GM21619 (cell line): Measurements from ENCODE around the gene CXCL9.
A peak's percentile ranks its signal among the peaks of the same experiment; 100 is the strongest.
"Not testable (repeated sequence)": the region's sequence is repeated elsewhere in the genome, so short reads cannot be mapped to it uniquely, and the experiment has no call there.

Source experiments
- ATAC-seq: cut with Tn5 transposase; IDR thresholded peaks from one replicate; pipeline ENCODE4 v1.9.1; 2021; ENCODE audit not compliant: unreplicated experiment

The CXCL9 gene

DNA sequence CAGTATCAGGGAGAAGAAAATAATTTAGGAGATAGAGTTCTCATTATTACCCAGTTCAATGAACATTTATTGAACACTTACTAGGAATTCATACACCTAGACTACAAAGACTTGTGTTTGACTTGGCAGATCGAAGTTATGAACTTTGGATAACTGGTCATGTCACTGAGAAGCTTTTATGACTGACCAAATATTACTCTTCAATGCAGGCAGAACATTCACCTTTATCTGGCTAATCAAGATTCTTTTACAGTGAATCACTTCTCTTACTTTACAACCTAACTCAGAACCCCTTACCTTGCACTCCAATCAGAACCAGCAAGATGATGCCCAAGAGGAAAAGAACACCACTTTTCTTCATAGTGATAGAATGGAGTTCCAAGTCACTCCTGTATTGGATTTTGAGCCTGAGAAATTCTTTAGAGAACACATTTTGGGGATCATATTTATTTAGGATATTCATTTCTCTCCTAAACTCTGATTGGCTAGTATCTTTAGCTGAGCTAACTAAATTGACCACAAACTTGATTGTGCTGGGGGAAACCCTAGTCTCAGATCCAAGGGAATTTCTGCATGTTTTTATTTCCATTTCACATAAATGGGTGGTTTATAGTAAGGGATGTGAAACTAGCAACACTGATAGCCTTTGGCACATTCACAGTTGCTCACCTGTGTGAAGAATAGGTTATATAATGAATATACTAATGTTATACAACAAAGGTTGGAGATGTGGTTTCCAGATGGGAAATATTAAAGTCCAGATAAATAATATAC lies at the start of gene CXCL9:
Gene CXCL9 (minus strand): TSS at position 421 of the 774 bp plus-strand sequence. CDS start 60 bp downstream, at position 361.
- ATAC-seq, result no peak

GRCh38 chr4:76055421-76055820 lies 48.1 kb upstream of the CXCL9 start:
- no peak for ATAC-seq

DNA sequence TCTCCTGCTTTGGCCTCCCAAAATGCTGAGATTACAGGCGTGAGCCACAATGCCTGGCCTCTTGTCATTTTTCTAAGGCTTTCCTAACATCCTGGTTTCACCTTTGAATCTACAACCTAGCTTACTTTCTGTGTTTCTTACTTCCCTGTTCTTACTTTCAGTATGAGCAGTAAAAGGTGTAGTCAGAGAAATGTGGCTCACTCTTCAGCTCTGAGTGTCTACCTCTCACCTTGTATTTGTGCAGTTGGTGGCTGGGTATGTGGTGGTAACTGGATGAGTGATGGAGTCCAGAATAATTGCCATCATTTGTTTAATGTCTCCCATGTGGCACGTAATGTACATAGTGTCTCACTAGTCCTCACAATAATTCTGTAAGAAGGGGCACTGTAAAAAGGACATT lies 47.7 kb upstream of the CXCL9 start:
- ATAC-seq, result peak; percentile 93

DNA sequence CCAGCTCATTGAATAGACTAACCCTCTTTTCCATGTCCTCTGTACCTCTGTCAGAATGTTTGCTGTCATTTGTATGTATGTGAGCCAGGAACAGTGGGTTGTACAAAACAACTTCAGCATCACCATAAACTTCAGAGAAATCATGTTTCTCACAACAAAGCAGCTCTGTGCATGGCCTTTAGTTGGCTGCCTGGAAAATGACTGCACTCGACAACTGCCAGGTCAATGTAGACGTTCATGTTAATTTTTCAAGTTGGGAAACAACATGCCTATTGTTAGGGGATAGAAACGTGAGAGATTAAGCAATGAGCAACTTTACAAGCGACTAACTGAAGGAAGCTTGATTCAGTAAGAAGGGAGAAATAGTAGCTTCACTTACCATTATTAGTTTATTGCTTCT lies 46.4 kb upstream of the CXCL9 start:
- ATAC-seq, result no peak

- ATAC-seq, result not testable (repeated sequence)
Observed at GRCh38 chr4:76050560-76051050, 43.3 kb upstream of the CXCL9 start.

GRCh38 chr4:76049860-76050416 lies 42.6 kb upstream of the CXCL9 start:
- ATAC-seq, result not testable (repeated sequence)

DNA sequence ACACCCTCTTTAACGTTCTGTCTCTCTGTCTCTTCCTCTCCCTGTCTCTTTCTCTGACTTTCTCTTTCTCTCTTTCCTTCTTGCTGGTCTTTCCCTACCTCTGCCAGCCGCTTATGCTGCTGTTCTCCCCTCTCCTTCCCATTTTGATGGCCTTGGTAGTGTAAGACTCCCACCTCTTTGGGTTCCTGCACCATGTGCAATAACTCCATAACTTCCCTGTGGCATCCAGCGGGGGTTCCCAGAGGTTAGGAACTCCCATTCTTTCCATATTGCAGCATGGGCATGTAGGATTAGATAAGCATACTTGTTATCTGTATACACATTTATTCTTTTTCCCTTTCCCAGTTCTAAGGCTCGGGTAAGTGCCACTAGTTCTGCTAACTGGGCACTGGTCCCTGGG lies 37.4 kb upstream of the CXCL9 start:
- ATAC-seq, result not testable (repeated sequence)

GRCh38 chr4:76043306-76043705 lies 36.0 kb upstream of the CXCL9 start:
- ATAC-seq, result not testable (repeated sequence)

DNA sequence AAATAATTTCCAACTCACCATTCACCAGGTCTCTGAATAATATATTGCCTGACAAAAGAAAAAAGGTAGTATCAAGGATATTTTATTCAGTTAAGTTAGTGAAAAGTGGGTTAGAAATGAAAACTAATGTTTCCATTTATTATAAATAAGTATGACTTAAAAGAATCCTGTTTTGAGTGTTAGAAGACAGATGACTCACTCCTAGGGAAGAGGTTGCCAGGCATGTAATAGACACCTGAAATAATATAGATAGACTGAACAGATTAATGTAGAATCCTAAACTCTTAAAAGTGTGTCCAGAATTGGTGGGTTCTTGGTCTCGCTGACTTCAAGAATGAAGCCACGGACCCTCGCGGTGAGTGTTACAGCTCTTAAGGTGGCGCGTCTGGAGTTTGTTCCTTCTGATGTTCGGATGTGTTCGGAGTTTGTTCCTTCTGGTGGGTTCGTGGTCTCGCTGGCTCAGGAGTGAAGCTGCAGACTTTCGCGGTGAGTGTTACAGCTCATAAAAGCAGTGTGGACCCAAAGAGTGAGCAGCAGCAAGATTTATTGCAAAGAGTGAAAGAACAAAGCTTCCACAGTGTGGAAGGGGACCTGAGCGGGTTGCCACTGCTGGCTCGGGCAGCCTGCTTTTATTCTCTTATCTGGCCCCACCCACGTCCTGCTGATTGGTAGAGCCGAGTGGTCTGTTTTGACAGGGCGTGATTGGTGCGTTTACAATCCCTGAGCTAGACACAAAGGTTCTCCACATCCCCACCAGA lies 35.1 kb upstream of the CXCL9 start:
- ATAC-seq, result not testable (repeated sequence)

- ATAC-seq, result no peak
Observed at GRCh38 chr4:76036855-76037254, 29.5 kb upstream of the CXCL9 start.

DNA sequence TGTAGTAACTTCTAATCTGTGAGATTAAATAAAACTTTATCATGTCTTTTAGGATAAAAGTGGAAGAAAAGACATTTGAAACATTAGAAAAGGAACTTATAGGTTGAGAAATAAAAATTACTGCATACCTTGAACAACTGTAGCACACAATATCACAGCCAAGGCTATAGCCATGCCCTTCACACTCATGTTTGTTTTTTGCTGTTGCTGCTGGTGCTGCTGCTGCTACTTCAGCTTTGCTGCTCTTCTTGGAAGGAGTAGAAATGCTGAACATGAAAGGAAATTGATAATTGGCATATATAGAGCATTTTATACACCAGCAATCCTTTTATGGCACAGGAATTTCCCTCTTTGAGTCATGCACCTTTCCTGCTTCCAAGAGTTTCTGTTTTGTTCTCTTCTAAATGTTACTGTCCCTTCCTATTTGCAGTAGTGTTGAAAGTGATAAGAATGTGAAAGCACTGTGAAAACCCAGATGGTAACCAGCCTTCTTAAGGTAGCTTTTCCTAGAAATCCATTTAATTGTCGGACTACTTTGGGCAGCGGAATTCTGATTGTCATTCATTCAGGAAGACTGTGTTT lies 28.6 kb upstream of the CXCL9 start, which contains the start of gene CXCL11:
Gene CXCL11 (minus strand): TSS at position 272 of the 582 bp plus-strand sequence. CDS start 83 bp downstream, at position 189.
- ATAC-seq, result no peak

DNA sequence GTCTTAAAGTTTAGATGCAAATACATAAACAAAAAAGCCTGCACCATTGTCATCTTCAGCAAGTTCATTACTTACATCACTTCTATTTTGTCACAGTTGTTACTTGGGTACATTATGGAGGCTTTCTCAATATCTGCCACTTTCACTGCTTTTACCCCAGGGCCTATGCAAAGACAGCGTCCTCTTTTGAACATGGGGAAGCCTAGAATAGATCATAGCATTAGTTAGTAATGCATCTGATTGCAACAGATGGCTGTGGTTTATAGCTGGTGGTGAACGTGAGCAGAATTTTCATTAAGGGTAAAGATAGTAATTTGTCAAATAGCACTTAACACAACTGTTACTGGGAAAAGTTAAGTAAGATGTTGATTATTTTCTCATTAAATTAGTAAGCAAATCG lies 27.8 kb upstream of the CXCL9 start:
- no peak for ATAC-seq

- no peak for ATAC-seq
Observed at GRCh38 chr4:76029300-76029699, 22.0 kb upstream of the CXCL9 start.

DNA sequence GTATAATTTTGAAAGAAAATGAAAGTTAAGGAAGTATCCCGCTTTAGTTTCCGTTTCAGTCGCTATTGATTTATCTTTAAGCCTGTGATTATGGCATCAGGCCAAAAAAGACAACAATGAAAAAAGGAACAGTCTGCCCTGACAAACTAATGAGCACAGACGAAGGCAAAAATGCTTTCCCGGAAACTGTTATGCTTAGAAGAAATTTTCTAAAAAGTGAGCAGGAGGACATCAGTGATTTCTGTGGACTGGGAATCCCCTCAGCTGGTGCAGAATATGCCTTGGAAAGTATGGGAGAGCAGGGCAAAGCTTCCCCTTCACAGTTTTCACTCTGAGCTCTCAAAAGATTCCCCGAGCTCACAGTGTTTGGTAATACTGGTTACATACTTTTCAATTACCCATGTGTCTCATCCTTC lies 21.0 kb upstream of the CXCL9 start:
- no peak for ATAC-seq

- no peak for ATAC-seq
Observed at GRCh38 chr4:76024065-76024464, 16.8 kb upstream of the CXCL9 start.

- no peak for ATAC-seq
Observed at GRCh38 chr4:76023389-76023788, 16.1 kb upstream of the CXCL9 start, which contains the start of gene CXCL10. CXCL10 (minus strand) TSS chr4:76023497; CDS start chr4:76023431, 66 bp downstream.

DNA sequence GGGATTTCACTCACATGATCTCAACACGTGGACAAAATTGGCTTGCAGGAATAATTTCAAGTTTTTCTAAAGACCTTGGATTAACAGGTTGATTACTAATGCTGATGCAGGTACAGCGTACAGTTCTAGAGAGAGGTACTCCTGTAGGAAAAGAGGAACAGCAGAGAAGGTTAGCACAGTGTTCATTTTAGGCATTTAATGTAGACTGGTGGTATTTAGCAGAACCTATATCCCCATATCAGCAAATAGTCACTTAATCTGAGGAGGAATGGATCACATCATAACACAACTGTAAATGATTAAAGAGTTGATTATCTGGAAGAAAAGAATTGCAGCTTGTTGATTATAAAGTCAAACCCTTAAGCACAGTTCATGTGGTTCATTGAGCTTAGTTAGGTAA lies 15.4 kb upstream of the CXCL9 start:
- ATAC-seq, result no peak

GRCh38 chr4:76022031-76022430 lies 14.7 kb upstream of the CXCL9 start:
- no peak for ATAC-seq

DNA sequence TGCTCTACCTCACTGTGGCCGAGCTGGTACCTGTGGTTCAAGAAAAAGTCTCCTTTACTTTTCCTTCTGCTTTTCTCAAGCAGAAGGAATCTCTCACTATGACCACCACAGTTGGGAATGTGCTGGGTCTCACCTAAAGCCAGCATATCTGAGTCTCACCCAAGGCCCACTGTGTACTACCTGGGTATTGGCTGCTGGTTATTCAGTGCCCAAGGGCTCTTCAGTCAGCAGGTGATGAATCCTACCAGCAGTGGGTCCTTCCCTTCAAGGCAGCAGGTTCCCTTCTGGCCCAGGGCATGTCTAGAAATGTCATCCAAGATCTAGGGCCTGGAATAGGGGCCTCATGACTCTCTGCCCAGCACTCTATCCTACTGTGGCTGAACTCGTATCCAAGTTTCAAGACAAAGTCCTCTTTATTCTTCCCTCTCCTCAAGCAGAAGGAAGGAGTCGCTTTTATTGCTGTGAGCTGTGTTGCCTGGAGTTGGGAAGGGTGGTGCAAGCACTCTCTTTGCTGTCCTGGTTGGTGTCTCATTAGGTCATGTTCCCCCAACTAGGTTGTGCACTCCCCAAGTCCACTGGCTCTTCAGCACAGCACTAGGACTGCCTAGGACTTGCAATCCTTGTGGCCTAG lies 9.9 kb upstream of the CXCL9 start:
- ATAC-seq, result no peak

GRCh38 chr4:76016393-76016792 lies 9.1 kb upstream of the CXCL9 start:
- peak; percentile 60 for ATAC-seq

DNA sequence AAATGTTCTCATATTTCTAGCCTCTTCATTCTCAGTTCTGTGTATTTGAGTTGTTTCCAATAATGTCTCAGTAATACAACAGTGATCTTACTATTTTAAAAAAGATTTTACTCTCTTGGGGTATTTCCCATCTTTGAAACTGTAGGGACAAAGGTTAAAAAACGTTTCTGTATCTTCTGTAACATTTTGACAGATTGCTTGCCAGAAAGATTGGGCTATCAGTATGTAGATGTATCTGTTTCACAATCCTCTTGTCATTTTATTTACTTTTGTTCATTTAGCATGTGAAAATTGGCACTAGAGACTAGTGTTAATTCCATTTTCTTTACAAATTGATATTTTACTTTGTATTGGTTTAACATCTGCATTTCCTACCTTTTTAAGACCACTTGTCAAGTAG lies 6.2 kb upstream of the CXCL9 start:
- no peak for ATAC-seq
